Measurements from ENCODE around the gene CACNG3. TPM values are rescaled to one million over a fixed set of nuclear protein-coding genes. Genes with fewer than 3 reads are reported as not detected.

CACNG3 gene
- not detected for total RNA-seq

GRCh38 chr16:24255456-24256371 is at the start of gene CACNG3:
Gene CACNG3 (plus strand): TSS chr16:24256335. CDS start chr16:24256755, 420 bp downstream.

Small RNA genes within 50 kb of the gene (small RNA-seq; reads per million reads assigned to genes)
- gene RF00408 (ENCODE audit: low replicate concordance) (not detected), gene RNU7-24P (ENCODE audit: low replicate concordance) (not detected)
